ENCODE data around the gene CORO2B.
"Not testable (repeated sequence)": the region's sequence is repeated elsewhere in the genome, so short reads cannot be mapped to it uniquely, and the experiment has no call there.

Gene CORO2B

DNA sequence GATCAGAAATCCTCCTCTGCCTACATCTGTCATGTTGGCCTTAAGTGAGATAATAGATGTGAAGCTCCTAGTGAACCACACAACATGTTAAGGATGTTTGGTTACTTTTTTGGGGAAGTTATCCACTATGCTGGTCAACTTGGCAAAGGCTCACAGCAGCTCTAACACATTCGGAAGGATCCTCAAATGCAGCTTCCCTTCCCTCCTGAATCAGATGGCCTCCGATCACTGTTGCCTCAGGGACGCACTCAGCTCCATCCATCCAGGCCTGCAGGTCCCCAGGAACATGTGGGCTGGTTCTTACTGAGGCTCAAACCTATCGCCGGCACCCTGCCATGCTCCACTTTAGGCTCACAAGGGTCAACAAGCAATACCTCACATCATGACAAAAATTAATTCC, 67.9 kb downstream of the CORO2B start:
- TF ChIP-seq, protein P1, sequence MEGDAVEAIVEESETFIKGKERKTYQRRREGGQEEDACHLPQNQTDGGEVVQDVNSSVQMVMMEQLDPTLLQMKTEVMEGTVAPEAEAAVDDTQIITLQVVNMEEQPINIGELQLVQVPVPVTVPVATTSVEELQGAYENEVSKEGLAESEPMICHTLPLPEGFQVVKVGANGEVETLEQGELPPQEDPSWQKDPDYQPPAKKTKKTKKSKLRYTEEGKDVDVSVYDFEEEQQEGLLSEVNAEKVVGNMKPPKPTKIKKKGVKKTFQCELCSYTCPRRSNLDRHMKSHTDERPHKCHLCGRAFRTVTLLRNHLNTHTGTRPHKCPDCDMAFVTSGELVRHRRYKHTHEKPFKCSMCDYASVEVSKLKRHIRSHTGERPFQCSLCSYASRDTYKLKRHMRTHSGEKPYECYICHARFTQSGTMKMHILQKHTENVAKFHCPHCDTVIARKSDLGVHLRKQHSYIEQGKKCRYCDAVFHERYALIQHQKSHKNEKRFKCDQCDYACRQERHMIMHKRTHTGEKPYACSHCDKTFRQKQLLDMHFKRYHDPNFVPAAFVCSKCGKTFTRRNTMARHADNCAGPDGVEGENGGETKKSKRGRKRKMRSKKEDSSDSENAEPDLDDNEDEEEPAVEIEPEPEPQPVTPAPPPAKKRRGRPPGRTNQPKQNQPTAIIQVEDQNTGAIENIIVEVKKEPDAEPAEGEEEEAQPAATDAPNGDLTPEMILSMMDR (IDR thresholded peaks at IDR 0.05) = no peak
- Histone ChIP-seq H2AFZ (no peak overlapping the region), H3K27me3 (ENCODE audit: control insufficient read depth, insufficient read depth, low read length) (no peaks in the 10 kb centered on the region), H3K9ac (no peak overlapping the region), H3K9me3 (ENCODE audit: control insufficient read depth, low read length) (no peaks in the 10 kb centered on the region), H3K4me3 (ENCODE audit: low read depth, low read length) (no peak overlapping the region), H3K36me3 (ENCODE audit: control insufficient read depth, insufficient read depth, low read length) (no peaks in the 10 kb centered on the region), H3K79me2 (no peaks in the 10 kb centered on the region), H3K4me1 (no peaks in the 10 kb centered on the region), H3K27ac (no peak overlapping the region), H3K4me2 (ENCODE audit: low read length) (no peak overlapping the region)

DNA sequence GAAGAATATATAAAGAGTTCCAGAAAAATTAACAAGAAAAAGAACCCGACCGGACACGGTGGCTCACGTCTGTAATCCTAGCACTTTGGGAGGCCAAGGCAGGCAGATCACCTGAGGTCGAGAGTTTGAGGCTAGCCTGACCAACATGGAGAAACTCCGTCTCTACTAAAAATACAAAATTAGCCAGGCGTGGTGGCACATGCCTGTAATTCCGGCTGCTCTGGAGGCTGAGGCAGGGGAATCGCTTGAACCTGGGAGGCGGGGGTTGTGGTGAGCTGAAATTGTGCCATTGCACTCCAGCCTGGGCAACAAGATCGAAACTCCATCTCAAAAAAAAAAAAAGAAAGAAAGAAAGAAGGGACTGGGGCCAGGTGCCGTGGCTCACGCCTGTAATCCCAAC, 68.6 kb downstream of the CORO2B start:
- H3K36me3 ChIP-seq (ENCODE audit: control insufficient read depth, insufficient read depth, low read length); H3K79me2 ChIP-seq; H3K9me3 ChIP-seq (ENCODE audit: control insufficient read depth, low read length); H3K9ac ChIP-seq; H3K4me2 ChIP-seq (ENCODE audit: low read length); H2AFZ ChIP-seq; H3K27me3 ChIP-seq (ENCODE audit: control insufficient read depth, insufficient read depth, low read length); H3K4me1 ChIP-seq; H3K27ac ChIP-seq; H3K4me3 ChIP-seq (ENCODE audit: low read depth, low read length): not testable (repeated sequence)

DNA sequence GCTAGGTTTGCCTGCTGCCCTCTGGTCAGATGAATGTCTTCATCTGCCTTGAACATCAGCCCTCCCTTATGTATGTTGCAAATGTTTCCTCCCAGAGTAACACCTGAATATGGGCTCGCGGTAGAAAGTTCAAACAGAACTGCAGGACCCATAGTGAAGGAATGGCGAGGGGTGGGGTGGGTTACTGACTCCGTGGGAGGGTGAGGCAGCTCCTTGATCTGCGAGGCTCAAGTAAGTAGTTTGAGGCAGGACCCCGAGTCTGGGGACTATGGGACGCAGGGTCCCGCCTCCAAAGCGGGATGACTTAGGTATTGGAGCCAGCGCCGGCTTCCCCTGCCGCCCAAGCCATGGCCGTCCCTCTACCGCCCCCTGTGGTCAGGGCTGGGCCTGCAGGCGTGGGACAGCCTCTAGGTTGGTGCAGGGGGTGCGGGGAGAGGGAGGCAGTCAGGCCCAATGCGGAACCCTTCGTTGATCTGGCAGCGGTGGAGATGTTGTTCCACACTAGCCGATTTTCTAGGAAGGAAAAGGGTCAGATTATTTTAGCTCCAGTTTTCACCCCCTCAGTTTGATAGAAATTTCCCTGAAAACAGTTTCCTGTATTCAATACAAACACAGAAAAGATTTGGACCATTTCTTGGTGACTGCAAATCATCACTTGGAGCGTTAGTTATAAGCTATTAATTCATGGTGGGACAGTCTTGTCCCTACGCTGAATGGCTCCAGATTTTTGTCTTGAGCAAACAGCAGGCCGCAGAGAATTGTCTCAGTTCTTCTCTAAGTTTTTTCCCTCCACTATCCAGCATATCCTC, 72.3 kb downstream of the CORO2B start:
- H3K9me3 ChIP-seq (ENCODE audit: control insufficient read depth, low read length) = no peaks in the 10 kb centered on the region
- no peaks in the 10 kb centered on the region for H3K79me2 ChIP-seq
- H3K36me3 ChIP-seq (ENCODE audit: control insufficient read depth, insufficient read depth, low read length) = no peaks in the 10 kb centered on the region
- H3K9ac ChIP-seq = no peak overlapping the region
- H3K27ac ChIP-seq = no peak overlapping the region
- no peak overlapping the region for H2AFZ ChIP-seq
- no peaks in the 10 kb centered on the region for H3K27me3 ChIP-seq (ENCODE audit: control insufficient read depth, insufficient read depth, low read length)
- H3K4me3 ChIP-seq (ENCODE audit: low read depth, low read length) = no peak overlapping the region
- TF ChIP-seq, protein P1 (IDR thresholded peaks at IDR 0.05) = peak; percentile 67
- no peak overlapping the region for H3K4me2 ChIP-seq (ENCODE audit: low read length)
- H3K4me1 ChIP-seq = no peaks in the 10 kb centered on the region

DNA sequence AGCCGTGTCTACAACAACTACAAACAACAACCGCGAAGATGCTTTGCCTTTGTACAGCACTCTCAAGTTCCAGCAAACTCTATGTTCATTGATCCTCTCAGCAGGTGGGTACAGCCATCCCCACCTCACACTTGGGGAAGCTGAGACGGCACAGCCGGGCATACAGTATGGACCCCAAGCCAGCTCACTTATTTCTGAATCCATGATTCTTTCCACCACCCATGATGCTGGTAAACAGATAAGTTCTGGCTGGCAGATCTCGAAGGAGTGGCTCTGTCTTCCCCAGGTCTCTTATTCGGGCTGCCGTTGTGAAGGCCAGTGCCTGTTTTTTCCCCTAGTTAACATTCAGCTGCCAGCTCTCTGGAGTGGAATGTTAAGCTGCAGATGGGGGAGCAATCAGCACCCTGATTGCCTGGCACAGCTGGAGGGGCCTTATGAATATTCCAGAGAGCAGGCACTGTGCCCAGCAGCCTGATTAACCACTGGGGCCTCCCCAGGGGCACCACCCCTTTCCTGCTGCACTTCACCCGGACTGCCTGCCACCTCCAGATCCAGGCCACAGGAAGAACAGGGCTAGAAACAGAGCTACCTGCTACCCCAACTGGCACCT, 73.2 kb downstream of the CORO2B start:
- Histone ChIP-seq H3K4me3 (ENCODE audit: low read depth, low read length) (no peak overlapping the region), H3K4me1 (no peaks in the 10 kb centered on the region), H3K4me2 (ENCODE audit: low read length) (no peak overlapping the region), H2AFZ (no peak overlapping the region), H3K27ac (no peak overlapping the region), H3K27me3 (ENCODE audit: control insufficient read depth, insufficient read depth, low read length) (no peaks in the 10 kb centered on the region), H3K79me2 (no peaks in the 10 kb centered on the region), H3K36me3 (ENCODE audit: control insufficient read depth, insufficient read depth, low read length) (no peaks in the 10 kb centered on the region), H3K9me3 (ENCODE audit: control insufficient read depth, low read length) (no peaks in the 10 kb centered on the region), H3K9ac (no peak overlapping the region)
- TF ChIP-seq, protein P1 (IDR thresholded peaks at IDR 0.05) = no peak

DNA sequence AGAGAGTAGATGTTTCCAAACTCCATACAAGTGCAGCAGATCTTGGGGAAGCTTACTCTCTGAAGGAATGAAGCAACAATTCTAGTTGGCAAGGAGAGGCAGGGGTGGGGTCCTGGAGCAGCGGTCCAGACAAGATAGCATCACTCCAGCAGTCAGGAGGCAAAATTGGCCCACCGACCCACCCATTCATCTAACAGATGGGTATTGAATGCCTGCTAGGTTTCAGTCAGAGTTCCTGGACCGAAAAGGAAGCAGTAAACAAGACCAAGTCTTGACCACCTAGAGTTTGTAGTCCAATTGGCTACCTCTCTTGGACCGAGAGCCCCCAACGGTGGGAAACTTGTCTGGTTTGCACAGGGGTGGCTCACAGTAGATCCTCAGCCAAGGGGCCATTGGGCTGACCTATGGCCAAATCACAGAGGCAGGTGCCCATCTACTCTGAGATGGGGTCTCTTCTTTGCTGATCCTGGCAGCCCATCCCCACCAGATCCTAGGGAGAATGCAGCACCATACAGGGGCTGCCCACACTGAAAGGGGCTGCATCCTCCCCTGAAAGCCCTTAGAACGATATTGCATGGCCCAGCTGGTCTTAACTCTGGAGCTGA, 74.3 kb downstream of the CORO2B start:
- Histone ChIP-seq H3K27me3 (ENCODE audit: control insufficient read depth, insufficient read depth, low read length) (no peaks in the 10 kb centered on the region), H3K4me2 (ENCODE audit: low read length) (no peak overlapping the region), H3K79me2 (no peaks in the 10 kb centered on the region), H3K4me3 (ENCODE audit: low read depth, low read length) (no peak overlapping the region), H3K4me1 (no peaks in the 10 kb centered on the region), H3K9me3 (ENCODE audit: control insufficient read depth, low read length) (no peaks in the 10 kb centered on the region), H3K27ac (no peak overlapping the region), H2AFZ (no peak overlapping the region), H3K9ac (no peak overlapping the region), H3K36me3 (ENCODE audit: control insufficient read depth, insufficient read depth, low read length) (no peaks in the 10 kb centered on the region)
- TF ChIP-seq, protein P1 (IDR thresholded peaks at IDR 0.05) = no peak

Measured in parathyroid adenoma (tissue), 2 donors.